ENCODE results near the gene ZBED6.

GRCh38 chr1:203805689-203806088 is 10.3 kb downstream of the ZBED6 start:
- TF ChIP-seq POLR2A (IDR thresholded peaks at IDR 0.05): no peak
- TF ChIP-seq, protein P1, sequence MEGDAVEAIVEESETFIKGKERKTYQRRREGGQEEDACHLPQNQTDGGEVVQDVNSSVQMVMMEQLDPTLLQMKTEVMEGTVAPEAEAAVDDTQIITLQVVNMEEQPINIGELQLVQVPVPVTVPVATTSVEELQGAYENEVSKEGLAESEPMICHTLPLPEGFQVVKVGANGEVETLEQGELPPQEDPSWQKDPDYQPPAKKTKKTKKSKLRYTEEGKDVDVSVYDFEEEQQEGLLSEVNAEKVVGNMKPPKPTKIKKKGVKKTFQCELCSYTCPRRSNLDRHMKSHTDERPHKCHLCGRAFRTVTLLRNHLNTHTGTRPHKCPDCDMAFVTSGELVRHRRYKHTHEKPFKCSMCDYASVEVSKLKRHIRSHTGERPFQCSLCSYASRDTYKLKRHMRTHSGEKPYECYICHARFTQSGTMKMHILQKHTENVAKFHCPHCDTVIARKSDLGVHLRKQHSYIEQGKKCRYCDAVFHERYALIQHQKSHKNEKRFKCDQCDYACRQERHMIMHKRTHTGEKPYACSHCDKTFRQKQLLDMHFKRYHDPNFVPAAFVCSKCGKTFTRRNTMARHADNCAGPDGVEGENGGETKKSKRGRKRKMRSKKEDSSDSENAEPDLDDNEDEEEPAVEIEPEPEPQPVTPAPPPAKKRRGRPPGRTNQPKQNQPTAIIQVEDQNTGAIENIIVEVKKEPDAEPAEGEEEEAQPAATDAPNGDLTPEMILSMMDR (IDR thresholded peaks at IDR 0.05): no peak

All from heart left ventricle (tissue), 13 donors.